Measurements from ENCODE around the gene SLC38A7. TPM values are rescaled to one million over a fixed set of nuclear protein-coding genes. Genes with fewer than 3 reads are reported as not detected.

Gene SLC38A7, protein sequence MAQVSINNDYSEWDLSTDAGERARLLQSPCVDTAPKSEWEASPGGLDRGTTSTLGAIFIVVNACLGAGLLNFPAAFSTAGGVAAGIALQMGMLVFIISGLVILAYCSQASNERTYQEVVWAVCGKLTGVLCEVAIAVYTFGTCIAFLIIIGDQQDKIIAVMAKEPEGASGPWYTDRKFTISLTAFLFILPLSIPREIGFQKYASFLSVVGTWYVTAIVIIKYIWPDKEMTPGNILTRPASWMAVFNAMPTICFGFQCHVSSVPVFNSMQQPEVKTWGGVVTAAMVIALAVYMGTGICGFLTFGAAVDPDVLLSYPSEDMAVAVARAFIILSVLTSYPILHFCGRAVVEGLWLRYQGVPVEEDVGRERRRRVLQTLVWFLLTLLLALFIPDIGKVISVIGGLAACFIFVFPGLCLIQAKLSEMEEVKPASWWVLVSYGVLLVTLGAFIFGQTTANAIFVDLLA
- 1 to 10 TPM; 6.3 to 7.3 TPM for total RNA-seq

DNA sequence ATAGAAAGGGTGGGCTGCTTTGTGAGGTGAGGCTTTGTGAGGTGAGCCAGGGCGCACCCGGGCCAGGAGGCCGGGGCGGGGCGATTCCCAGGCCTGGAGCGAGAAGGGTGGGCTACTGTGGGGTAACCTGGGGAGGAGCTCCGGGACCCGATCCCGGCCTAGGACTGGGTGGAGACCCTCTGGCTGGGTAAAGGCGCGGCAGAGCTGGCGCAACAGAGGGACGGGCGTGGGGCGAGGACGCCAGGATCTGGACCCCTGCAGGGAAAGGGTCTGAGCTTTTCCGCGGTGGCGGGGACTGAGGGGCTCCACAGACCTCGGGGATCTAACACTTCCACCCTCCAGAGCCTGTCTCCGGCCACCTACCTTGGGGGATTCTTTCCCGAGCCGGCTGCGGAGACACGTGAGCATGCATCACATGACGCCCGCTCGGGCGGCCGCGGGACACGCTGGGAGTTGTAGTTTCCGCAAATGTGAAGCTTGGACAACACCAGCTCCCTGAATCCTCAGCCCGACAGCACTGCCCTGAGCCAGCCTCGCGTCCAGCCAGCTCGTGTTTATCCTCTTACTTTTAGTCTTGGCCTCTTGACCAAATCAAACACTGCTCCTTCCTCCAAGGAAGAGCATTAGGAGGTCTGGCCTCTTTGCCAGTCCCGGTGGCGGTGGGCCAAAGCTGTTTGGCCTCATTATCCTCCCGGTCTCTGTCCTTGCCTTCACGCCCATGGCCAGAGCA is at the start of gene SLC38A7:
Gene SLC38A7, minus strand, starts transcription at position 417 of the 730 bp plus-strand sequence. CDS start 4,644 bp downstream, outside the sequence.
- intact Hi-C loops (cut with DNase I) = no loop called here
- DNase-seq (peak; percentile 82 to 88 (median 85)), ATAC-seq (peak; percentile 92)
- whole genome bisulfite sequencing, 2 donors = 6 to 17% methylated on average over 11 to 41 of the region's 41 CpGs
- H3K27ac ChIP-seq = peak within 1 kb of the TSS in 3 of 4 donors; percentile 22 to 51 (median 49)
- H3K36me3 ChIP-seq (replicated peaks in 1 of 2; ENCODE audit: insufficient read depth in 1 of 2, low read depth in 2 of 2) = no peaks in the 10 kb centered on the region
- no peaks in the 10 kb centered on the region for H3K27me3 ChIP-seq
- H3K4me1 ChIP-seq = peaks cover 15% of the 10 kb centered on the region
- H3K9me3 ChIP-seq = no peaks in the 10 kb centered on the region
- peak in 1 of 3 donors; percentile 47 for TF ChIP-seq POLR2A (IDR thresholded peaks at IDR 0.05)
- TF ChIP-seq, protein P1, sequence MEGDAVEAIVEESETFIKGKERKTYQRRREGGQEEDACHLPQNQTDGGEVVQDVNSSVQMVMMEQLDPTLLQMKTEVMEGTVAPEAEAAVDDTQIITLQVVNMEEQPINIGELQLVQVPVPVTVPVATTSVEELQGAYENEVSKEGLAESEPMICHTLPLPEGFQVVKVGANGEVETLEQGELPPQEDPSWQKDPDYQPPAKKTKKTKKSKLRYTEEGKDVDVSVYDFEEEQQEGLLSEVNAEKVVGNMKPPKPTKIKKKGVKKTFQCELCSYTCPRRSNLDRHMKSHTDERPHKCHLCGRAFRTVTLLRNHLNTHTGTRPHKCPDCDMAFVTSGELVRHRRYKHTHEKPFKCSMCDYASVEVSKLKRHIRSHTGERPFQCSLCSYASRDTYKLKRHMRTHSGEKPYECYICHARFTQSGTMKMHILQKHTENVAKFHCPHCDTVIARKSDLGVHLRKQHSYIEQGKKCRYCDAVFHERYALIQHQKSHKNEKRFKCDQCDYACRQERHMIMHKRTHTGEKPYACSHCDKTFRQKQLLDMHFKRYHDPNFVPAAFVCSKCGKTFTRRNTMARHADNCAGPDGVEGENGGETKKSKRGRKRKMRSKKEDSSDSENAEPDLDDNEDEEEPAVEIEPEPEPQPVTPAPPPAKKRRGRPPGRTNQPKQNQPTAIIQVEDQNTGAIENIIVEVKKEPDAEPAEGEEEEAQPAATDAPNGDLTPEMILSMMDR (IDR thresholded peaks at IDR 0.05) = no peak
- peak within 1 kb of the TSS; percentile 40 to 59 for H3K4me3 ChIP-seq

DNA sequence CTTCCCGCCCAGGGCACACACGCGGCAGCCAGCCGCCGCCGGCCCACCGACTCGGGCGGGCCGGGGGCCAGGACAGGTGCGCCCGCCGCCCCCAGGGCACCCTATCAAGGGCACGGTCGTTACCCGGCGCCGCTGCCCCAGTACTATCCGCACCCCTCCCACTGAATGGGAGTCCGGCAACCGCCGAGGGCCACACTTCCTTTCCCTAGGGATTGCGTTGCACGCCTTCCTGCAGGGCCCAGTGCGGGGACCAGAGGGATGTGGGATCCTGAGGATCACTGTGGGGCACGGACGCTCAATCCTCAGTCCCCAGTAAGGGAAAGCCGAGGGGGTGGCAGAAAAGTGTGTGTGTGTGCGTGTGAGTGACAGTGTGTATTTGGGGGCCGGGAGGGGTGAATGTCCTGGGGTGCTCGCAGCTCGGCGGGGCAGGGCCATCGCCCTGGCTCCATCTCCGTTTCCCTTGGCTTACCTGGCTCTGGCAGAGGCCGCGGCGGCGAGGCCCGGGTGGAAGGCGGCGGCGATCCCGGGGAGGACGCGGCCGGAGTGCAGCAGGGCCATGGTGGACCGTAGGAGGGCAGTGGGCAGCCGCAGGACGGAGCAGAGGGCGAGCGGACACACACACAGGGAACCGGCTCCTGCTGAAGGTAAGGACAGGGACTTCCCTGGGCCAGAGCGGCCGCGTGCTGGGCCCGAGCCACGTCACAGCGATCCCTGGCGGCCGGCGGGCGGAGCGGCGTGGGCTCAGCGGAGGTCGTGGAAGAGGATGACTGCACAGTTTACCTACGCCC is 49.3 kb upstream of the SLC38A7 start, which contains the start of gene GOT2:
Gene GOT2, minus strand, starts transcription at position 646 of the 788 bp plus-strand sequence. Its CDS starts 88 bp downstream, at position 558.
- intact Hi-C loops (cut with DNase I) = no loop called here

DNA sequence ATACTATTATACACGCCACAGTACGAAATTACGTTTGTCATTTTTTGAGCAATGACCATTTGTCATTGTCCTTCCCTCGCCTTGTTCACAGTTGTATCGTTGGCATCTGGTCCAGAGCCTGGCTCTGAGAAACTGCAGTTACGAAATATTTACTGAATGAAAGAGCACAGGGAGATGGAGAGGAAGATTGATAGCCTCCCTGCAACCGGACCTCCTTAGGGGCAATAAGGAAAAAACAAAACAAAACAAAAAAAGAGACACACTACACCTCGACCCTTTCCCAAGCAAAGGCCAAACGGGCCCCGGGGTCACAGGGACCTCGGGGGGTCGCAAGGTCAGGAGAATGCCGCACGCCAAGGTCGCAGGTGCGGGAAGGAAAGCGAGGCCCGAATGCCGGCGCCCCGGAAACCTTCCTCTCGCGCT is 48.7 kb upstream of the SLC38A7 start:
- intact Hi-C loops (cut with DNase I) = no loop called here
- TF ChIP-seq POLR2A (IDR thresholded peaks at IDR 0.05) = no peak
- TF ChIP-seq, protein P1 (IDR thresholded peaks at IDR 0.05) = no peak
- Histone ChIP-seq H3K27ac (peak overlapping the region; percentile 58 to 87 (median 82)), H3K9me3 (no peaks in the 10 kb centered on the region), H3K4me1 (peaks cover 18% of the 10 kb centered on the region), H3K36me3 (replicated peaks in 1 of 2; ENCODE audit: insufficient read depth in 1 of 2, low read depth in 2 of 2) (no peaks in the 10 kb centered on the region), H3K4me3 (peak overlapping the region; percentile 90 to 98), H3K27me3 (no peaks in the 10 kb centered on the region)
- ATAC-seq (peak; percentile 34), DNase-seq (peak in 3 of 4 donors; percentile 16 to 26 (median 24))
- 0 to 1% methylated on average over 16 to 23 of the region's 23 CpGs for WGBS, 2 donors

More for the DNA sequence above, 49.3 kb upstream of the SLC38A7 start, which contains the start of gene GOT2:
- peak within 1 kb of the TSS; percentile 58 to 87 (median 82) for H3K27ac ChIP-seq
- peaks cover 18% of the 10 kb centered on the region for H3K4me1 ChIP-seq
- WGBS, 2 donors = 0% methylated on average over 20 to 68 of the region's 68 CpGs
- H3K27me3 ChIP-seq = no peaks in the 10 kb centered on the region
- no peaks in the 10 kb centered on the region for H3K9me3 ChIP-seq
- no peaks in the 10 kb centered on the region for H3K36me3 ChIP-seq (replicated peaks in 1 of 2; ENCODE audit: insufficient read depth in 1 of 2, low read depth in 2 of 2)
- TF ChIP-seq, protein P1 (IDR thresholded peaks at IDR 0.05) = peak; percentile 76 to 92 (median 85)
- peak; percentile 25 to 72 (median 63) for TF ChIP-seq POLR2A (IDR thresholded peaks at IDR 0.05)
- DNase-seq = peak; percentile 78 to 83 (median 80)
- peak within 1 kb of the TSS; percentile 90 to 98 for H3K4me3 ChIP-seq
- ATAC-seq = peak; percentile 95

DNA sequence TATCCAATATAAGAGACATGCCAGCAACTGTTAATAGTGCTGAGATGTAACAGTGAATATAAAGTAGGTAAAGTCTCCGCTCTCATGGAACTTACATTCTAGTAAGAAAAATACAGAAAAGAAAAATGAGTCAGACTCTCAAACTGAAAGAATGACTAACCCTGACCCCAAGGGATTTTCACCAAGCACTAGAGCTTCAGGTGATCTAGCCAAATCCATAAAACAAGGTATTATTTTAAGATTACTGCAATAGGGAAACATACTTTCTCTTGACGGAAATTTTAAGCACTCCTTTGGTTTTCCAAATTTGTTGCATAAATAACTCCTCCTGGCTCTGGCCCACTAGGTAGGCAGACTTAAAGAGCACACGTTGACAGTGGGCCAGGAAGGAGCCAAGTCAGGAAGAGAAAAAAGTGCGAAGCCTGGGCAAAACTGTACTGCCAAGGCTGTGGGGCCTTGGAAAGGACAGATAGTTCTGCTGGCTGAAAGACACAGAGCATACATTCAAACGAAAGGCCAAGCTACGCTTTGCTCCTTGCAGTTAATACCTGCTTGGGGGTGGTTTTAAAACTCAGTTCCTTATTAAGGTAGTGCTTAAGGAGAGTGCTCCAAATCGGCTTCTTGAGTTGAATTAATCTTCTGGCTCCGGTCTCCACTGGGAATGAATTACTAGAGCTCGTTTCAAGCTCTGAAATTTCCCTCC is 48.1 kb upstream of the SLC38A7 start:
- ATAC-seq (no peak), DNase-seq (no peak)
- Histone ChIP-seq H3K4me1 (peaks cover 18% of the 10 kb centered on the region), H3K9me3 (no peaks in the 10 kb centered on the region), H3K4me3 (peak overlapping the region in 1 of 2 donors; percentile 90), H3K27ac (peak overlapping the region in 2 of 4 donors; percentile 82 to 87), H3K27me3 (no peaks in the 10 kb centered on the region), H3K36me3 (replicated peaks in 1 of 2; ENCODE audit: insufficient read depth in 1 of 2, low read depth in 2 of 2) (no peaks in the 10 kb centered on the region)
- 26 to 32% methylated on average over 9 of the region's 9 CpGs for WGBS, 2 donors
- no peak for TF ChIP-seq POLR2A (IDR thresholded peaks at IDR 0.05)
- TF ChIP-seq, protein P1 (IDR thresholded peaks at IDR 0.05) = no peak
- intact Hi-C loops (cut with DNase I) = no loop called here

Data from body of pancreas (tissue), 4 donors.